SIG-M5 treated with dmso at 0.1 percent for 504 hours (cell line): Measurements from ENCODE around the gene QPCT.

Source experiments
- DNase-seq: peaks from one replicate; lab custom pipeline; 2025; ENCODE audit not compliant: unreplicated experiment; lab: John Stamatoyannopoulos, UW

QPCT gene

GRCh38 chr2:37324786-37325624 lies 19.4 kb upstream of the QPCT start, which contains the start of gene PRKD3:
Gene PRKD3, minus strand, starts transcription at chr2:37324833. Its CDS starts 8,309 bp downstream, at chr2:37316524.
- DNase-seq, result peak; percentile 57

- DNase-seq, result no peak
These were observed 18.8 kb upstream of the QPCT start for GRCh38 chr2:37325625-37326071.

- DNase-seq, result peak; percentile 58
These were observed 18.1 kb upstream of the QPCT start for GRCh38 chr2:37326285-37326684.

GRCh38 chr2:37326866-37327634 lies 17.4 kb upstream of the QPCT start:
- DNase-seq, result no peak

- peak; percentile 28 for DNase-seq
These were observed 13.7 kb upstream of the QPCT start for GRCh38 chr2:37330681-37331080.

- no peak for DNase-seq
These were observed 11.9 kb upstream of the QPCT start for GRCh38 chr2:37332560-37332959.

GRCh38 chr2:37333256-37333655 lies 11.2 kb upstream of the QPCT start:
- no peak for DNase-seq

GRCh38 chr2:37335604-37336003 lies 8.8 kb upstream of the QPCT start:
- DNase-seq, result peak; percentile 15

- no peak for DNase-seq
These were observed 6.7 kb upstream of the QPCT start for GRCh38 chr2:37337620-37338280.

GRCh38 chr2:37338933-37339332 lies 5.5 kb upstream of the QPCT start:
- no peak for DNase-seq

- no peak for DNase-seq
These were observed 3.8 kb upstream of the QPCT start for GRCh38 chr2:37340637-37341036.

GRCh38 chr2:37342591-37343220 lies 1.7 kb upstream of the QPCT start:
- DNase-seq, result no peak

GRCh38 chr2:37343537-37344434 lies 644 bp upstream of the QPCT start:
- DNase-seq, result no peak

- DNase-seq, result no peak
These were observed 3.7 kb downstream of the QPCT start for GRCh38 chr2:37348155-37348554.

- peak; percentile 30 for DNase-seq
These were observed 4.9 kb downstream of the QPCT start for GRCh38 chr2:37349231-37349860.

- DNase-seq, result no peak
These were observed 5.6 kb downstream of the QPCT start for GRCh38 chr2:37350034-37350433.

GRCh38 chr2:37354531-37354930 lies 10.1 kb downstream of the QPCT start:
- no peak for DNase-seq

GRCh38 chr2:37355735-37356134 lies 11.3 kb downstream of the QPCT start:
- DNase-seq, result no peak

GRCh38 chr2:37356299-37356698 lies 11.9 kb downstream of the QPCT start:
- no peak for DNase-seq

- DNase-seq, result no peak
These were observed 12.6 kb downstream of the QPCT start for GRCh38 chr2:37357069-37357468.
